Activated CD4-positive, alpha-beta T cell treated with anti-CD3 and anti-CD28 coated beads for 36 hours (primary cell): ENCODE results near the gene HTR1D. TPM values are rescaled to one million over a fixed set of nuclear protein-coding genes. Genes with fewer than 3 reads are reported as not detected.

ENCODE experiments used
- ATAC-seq: fragments of 200-7000 bp; cut with Tn5 transposase; one replicate; pipeline ENCODE4 v1.10.0; 2021; ENCODE audit warnings: mild to moderate bottlenecking, moderate library complexity
- CTCF ChIA-PET: fragments of 350-600 bp; sonication (Branson Sonifier 250); formaldehyde crosslinking; loops from one replicate; lab custom pipeline; 2021; ENCODE audit warnings: antibody characterized with exemption; lab: Charles Lee
- POLR2A ChIA-PET: fragments of 350-600 bp; sonication (Branson Sonifier 250); formaldehyde crosslinking; loops from one replicate; lab custom pipeline; 2021; ENCODE audit warnings: antibody characterized with exemption, inconsistent platforms; lab: Charles Lee
- DNase-seq: peaks from one replicate; pipeline ENCODE4 v3.0.0-alpha.2; 2020
- H3K27ac Mint-ChIP-seq: one replicate; pipeline ENCODE4 v1.8.0; 2021; ENCODE audit warnings: mixed read lengths
- H3K27me3 Mint-ChIP-seq: one replicate; pipeline ENCODE4 v1.8.0; 2021; ENCODE audit warnings: mixed read lengths
- H3K36me3 Mint-ChIP-seq: one replicate; pipeline ENCODE4 v1.8.0; 2021; ENCODE audit warnings: low read depth, mixed read lengths
- H3K4me1 Mint-ChIP-seq: one replicate; pipeline ENCODE4 v1.8.0; 2021; ENCODE audit warnings: mixed read lengths
- H3K4me3 Mint-ChIP-seq: one replicate; pipeline ENCODE4 v1.8.0; 2021; ENCODE audit warnings: mild to moderate bottlenecking, moderate library complexity, mixed read lengths
- H3K9me3 Mint-ChIP-seq: one replicate; pipeline ENCODE4 v1.8.0; 2021; ENCODE audit warnings: low read depth, mixed read lengths
- intact Hi-C, 2 experiments: fragments of 100-400 bp; cut with DNase I in 1 of 2; cut with micrococcal nuclease in 1 of 2; formaldehyde crosslinking; loops; one replicate each; pipeline versions ENCODE4 v1.14.2 to v1.15.1; 2022 to 2024; cut with DNase I, micrococcal nuclease
- total RNA-seq, 2 experiments: library from RNA; stranded (reverse); gene quantifications; one replicate each; pipeline ENCODE4 v1.2.3, GENCODE V29; 2021

HTR1D gene
- total RNA-seq, 2 experiments from 2014 or later = not detected

GRCh38 chr1:23150742-23151141, 66.6 kb downstream of the HTR1D start:
- Mint-ChIP-seq H3K9me3 (no peaks in the 10 kb centered on the region), H3K36me3 (no peaks in the 10 kb centered on the region), H3K27me3 (no peaks in the 10 kb centered on the region), H3K4me3 (no peak overlapping the region), H3K4me1 (peaks cover 20% of the 10 kb centered on the region), H3K27ac (no peak overlapping the region)
- no peak for ATAC-seq
- ChIA-PET POLR2A (no interaction called here), CTCF (interaction anchor here (0.6 to 1.8 kb wide), 3 partner anchors 10 to 303 kb away, joined by 3 to 6 read pairs (median 3); no protein-coding TSS in a partner anchor)
- DNase-seq = no peak
- intact Hi-C loops = no loop called here

- Mint-ChIP-seq H3K4me1 (peaks cover 20% of the 10 kb centered on the region), H3K27ac (peak overlapping the region; percentile 8), H3K27me3 (no peaks in the 10 kb centered on the region), H3K36me3 (no peaks in the 10 kb centered on the region), H3K9me3 (no peaks in the 10 kb centered on the region), H3K4me3 (no peak overlapping the region)
- ATAC-seq = no peak
- ChIA-PET CTCF (interaction anchor here (1.0 kb wide), 1 partner anchor 30 kb away, joined by 4 read pairs; no protein-coding TSS in a partner anchor), POLR2A (no interaction called here)
- DNase-seq = no peak
- intact Hi-C loops = no loop called here
Observed at GRCh38 chr1:23150125-23150524, 67.2 kb downstream of the HTR1D start.

GRCh38 chr1:23149114-23149513, 68.2 kb downstream of the HTR1D start:
- Mint-ChIP-seq H3K9me3 (no peaks in the 10 kb centered on the region), H3K4me3 (no peak overlapping the region), H3K27ac (no peak overlapping the region), H3K36me3 (no peaks in the 10 kb centered on the region), H3K4me1 (peaks cover 20% of the 10 kb centered on the region), H3K27me3 (no peaks in the 10 kb centered on the region)
- ChIA-PET CTCF (interaction anchor here (0.6 to 1.8 kb wide), 3 partner anchors 9 to 35 kb away, joined by 3 to 9 read pairs (median 3); no protein-coding TSS in a partner anchor), POLR2A (no interaction called here)
- intact Hi-C loops = loop anchor here (5.0 kb wide), 2 partner anchors 37 to 47 kb away; no protein-coding TSS in a partner anchor
- ATAC-seq (no peak), DNase-seq (no peak)

GRCh38 chr1:23148084-23148483, 69.2 kb downstream of the HTR1D start:
- Mint-ChIP-seq H3K4me3 (no peak overlapping the region), H3K36me3 (no peaks in the 10 kb centered on the region), H3K4me1 (peaks cover 20% of the 10 kb centered on the region), H3K27ac (peak overlapping the region; percentile 65), H3K27me3 (no peaks in the 10 kb centered on the region), H3K9me3 (no peaks in the 10 kb centered on the region)
- POLR2A ChIA-PET = interaction anchor here (0.6 to 1.0 kb wide), 4 partner anchors 36 to 152 kb away, joined by 3 to 6 read pairs (median 4); no protein-coding TSS in a partner anchor
- no peak for DNase-seq
- intact Hi-C loops = loop anchor here (1.0 to 5.0 kb wide), 3 partner anchors 20 to 46 kb away; partner anchors contain the start of gene LUZP1 (in 1 of the 2)
- ATAC-seq = peak; percentile 96
- CTCF ChIA-PET = interaction anchor here (0.6 to 1.8 kb wide), 8 partner anchors 24 to 1491 kb away, joined by 3 to 10 read pairs (median 4); no protein-coding TSS in a partner anchor

Other genes with a start within 250 kb of the HTR1D start
- gene LACTBL1, start 244.6 kb downstream of the HTR1D start, total RNA-seq = not detected
- gene TEX46, start 201.7 kb downstream of the HTR1D start, total RNA-seq = under 1 TPM in 1 of 2 experiments, not detected in 1; 0.81 TPM
- 10 to 100 TPM; 66.5 to 73.2 TPM for gene KDM1A, start 198.0 kb downstream of the HTR1D start, total RNA-seq
- gene LUZP1, start 48.6 kb downstream of the HTR1D start, total RNA-seq = 10 to 100 TPM; 13.2 to 13.6 TPM
- 100 to 1,000 TPM; 190 to 210 TPM for gene HNRNPR, start 126.8 kb upstream of the HTR1D start, total RNA-seq
- 1 to 10 TPM; 5.2 to 6.1 TPM for gene ZNF436, start 152.3 kb upstream of the HTR1D start, total RNA-seq
- gene TCEA3, start 207.2 kb upstream of the HTR1D start, total RNA-seq = 1 to 10 TPM; 5.5 to 6.8 TPM